DND-41 (cell line): ENCODE data around the gene DNAJA3.

Source experiments
- EZH2 ChIP-seq: IDR thresholded peaks from 3 replicates; pipeline ENCODE4 v1.6.1; 2012; ENCODE audit warnings: borderline replicate concordance, low read depth, mild to moderate bottlenecking, moderate library complexity, low read length, inconsistent platforms; ENCODE audit not compliant: severe bottlenecking
- TF ChIP-seq, protein P1 (sequence below): IDR thresholded peaks from 2 replicates; pipeline ENCODE4 v1.5.1; 2012; ENCODE audit warnings: borderline replicate concordance, low read length, moderate library complexity, mild to moderate bottlenecking; ENCODE audit not compliant: poor library complexity, severe bottlenecking; ENCODE audit errors: extremely low read depth

- TF ChIP-seq, protein P1, sequence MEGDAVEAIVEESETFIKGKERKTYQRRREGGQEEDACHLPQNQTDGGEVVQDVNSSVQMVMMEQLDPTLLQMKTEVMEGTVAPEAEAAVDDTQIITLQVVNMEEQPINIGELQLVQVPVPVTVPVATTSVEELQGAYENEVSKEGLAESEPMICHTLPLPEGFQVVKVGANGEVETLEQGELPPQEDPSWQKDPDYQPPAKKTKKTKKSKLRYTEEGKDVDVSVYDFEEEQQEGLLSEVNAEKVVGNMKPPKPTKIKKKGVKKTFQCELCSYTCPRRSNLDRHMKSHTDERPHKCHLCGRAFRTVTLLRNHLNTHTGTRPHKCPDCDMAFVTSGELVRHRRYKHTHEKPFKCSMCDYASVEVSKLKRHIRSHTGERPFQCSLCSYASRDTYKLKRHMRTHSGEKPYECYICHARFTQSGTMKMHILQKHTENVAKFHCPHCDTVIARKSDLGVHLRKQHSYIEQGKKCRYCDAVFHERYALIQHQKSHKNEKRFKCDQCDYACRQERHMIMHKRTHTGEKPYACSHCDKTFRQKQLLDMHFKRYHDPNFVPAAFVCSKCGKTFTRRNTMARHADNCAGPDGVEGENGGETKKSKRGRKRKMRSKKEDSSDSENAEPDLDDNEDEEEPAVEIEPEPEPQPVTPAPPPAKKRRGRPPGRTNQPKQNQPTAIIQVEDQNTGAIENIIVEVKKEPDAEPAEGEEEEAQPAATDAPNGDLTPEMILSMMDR: no peak
- TF ChIP-seq EZH2: no peak
These were observed 24.6 kb upstream of the DNAJA3 start for GRCh38 chr16:4401094-4401501.
